GM11168 (cell line): ENCODE results near the gene CRTC2.

Source experiments
- in situ Hi-C: fragments of 300-500 bp; cut with MboI; formaldehyde crosslinking; loops from one replicate; pipeline ENCODE4 v1.12.0; 2022; ENCODE audit warnings: low sequenced_read_pairs; ENCODE audit not compliant: unreplicated experiment

Gene CRTC2

DNA sequence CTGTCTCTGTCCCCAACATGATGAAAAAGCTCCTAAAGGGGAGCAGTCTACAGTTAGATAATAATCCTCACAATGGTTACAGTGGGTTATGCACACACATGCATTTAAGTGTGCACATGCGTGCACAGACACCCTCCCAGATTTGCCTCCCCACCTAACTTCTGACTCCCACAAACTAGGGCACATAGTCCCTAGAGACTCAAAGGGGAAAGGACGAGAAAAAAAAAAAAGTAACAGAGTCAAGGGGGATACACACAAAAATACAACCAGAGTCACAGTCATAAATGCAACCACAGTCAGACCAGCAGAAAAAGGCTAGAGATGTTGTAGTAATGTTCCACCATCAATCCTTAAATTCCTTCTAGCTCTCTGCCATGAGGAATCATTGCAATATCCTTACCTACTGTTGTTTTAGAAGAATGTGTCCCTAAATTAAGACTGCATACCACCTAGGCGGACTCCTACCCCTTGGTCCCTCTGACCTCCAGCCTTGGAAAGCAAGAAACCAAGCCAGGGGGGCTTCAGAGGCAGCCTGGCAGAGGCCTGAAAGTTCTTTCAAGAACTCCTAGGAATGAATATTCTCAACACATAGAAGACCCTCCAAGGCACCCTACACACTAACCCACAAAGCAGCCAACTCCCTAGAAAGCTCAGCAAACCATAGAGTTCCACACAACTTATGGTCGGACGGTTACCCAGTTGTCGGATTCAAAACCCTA is 1.3 kb downstream of the CRTC2 start:
- in situ Hi-C loops, result no loop called here

DNA sequence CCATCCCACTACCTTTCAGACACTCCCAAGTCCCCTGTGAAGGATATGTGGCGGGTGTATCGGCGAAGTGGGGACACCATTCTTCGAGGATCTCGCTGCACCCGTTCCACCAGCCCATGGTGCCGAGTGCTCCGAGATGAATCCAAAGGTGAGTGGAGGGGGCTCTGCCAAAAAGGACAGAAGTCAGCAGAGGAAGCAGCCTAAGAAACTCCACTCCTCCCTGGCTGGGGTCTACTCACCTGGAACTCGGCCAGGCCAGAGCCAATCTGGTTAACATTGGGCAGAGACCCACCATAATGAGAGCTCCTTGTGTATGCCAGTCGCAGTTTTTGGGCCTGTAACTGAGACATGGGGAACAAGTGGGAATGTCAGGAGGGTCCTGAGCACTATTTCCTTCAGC is 3.6 kb downstream of the CRTC2 start:
- in situ Hi-C loops, result no loop called here

GRCh38 chr1:153953859-153954365 is 4.5 kb downstream of the CRTC2 start:
- in situ Hi-C loops, result no loop called here

- in situ Hi-C loops, result no loop called here
These were observed 6.6 kb downstream of the CRTC2 start for GRCh38 chr1:153951801-153952200.

GRCh38 chr1:153951183-153951582 is 7.2 kb downstream of the CRTC2 start:
- in situ Hi-C loops, result no loop called here

DNA sequence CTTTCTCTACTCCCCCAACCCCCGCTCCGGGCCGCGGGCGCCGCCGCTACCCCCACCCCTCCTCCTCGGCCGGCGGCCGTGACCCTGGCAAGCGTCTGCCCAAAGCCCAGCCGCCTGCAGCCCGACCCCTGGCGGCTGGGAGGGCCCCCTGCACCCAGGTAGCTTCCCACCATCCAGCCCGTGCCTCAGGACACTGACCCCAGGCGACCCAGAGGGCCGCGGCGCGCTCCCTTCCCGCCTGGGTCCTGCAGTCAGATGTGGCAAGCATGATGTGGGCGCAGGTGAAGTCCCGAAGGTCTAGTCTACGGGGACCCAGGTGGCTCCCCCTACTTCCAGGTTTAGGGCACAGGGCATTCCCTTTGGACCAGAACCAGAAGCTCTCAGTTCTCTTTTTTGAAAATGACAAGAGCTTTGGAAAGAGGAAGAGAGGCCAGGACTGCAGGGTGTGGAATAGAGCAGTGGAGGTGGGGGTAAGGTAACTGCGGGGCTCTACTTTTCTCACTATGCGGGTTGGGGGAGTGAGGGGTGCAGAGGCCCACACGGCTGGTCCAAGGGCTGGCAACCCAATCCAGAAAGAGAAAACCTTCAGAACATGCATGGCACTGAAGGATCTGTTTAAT is 11.7 kb downstream of the CRTC2 start, which contains the start of gene DENND4B:
Gene DENND4B, minus strand, starts transcription at position 97 of the 620 bp plus-strand sequence. CDS start 2,344 bp downstream, outside the sequence.
- in situ Hi-C loops, result no loop called here

DNA sequence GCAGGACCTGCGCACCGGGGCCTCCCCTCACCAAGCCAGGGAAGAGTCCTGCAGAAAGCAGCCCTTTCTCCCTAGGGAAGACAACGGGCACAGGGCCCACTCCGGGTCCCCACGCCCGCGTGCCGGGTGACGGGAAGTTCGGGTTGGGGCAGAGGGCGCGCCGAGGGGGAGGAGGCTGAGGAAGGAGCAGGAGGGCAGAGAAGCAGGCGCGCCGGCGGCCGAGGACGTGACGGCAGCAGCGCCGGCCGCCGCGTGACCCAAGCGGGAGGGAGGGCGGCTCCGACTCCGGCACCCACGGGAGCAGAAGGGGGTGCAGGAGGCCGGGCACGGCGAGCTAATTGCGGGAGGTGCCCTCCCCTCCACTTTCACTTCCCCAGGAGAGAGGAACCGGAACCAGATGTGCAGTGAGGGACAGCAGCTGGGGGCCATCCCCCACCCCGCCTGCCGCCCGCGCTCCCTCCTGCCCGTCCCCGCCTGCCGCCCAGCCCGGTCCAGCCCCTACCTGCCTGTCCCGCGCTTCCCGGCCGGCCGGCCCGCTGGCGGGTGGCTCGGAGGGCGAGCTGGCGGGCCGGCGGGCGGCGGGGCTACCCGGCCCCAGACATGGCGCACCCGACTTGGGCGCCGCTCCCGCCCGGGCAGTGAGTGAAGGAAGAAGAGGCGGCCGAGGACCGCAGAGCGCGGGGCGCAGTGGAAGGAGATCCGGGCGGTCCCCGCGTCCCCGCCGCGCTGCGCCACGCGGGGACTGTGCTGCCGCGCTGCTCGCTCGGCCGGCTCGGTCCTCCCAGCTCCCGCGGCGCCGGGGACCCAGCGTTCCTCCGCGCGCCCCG is 12.4 kb downstream of the CRTC2 start:
- in situ Hi-C loops, result no loop called here

GRCh38 chr1:153945131-153945794 is 13.1 kb downstream of the CRTC2 start:
- in situ Hi-C loops, result no loop called here

GRCh38 chr1:153944827-153945117 is 13.6 kb downstream of the CRTC2 start:
- in situ Hi-C loops, result no loop called here

DNA sequence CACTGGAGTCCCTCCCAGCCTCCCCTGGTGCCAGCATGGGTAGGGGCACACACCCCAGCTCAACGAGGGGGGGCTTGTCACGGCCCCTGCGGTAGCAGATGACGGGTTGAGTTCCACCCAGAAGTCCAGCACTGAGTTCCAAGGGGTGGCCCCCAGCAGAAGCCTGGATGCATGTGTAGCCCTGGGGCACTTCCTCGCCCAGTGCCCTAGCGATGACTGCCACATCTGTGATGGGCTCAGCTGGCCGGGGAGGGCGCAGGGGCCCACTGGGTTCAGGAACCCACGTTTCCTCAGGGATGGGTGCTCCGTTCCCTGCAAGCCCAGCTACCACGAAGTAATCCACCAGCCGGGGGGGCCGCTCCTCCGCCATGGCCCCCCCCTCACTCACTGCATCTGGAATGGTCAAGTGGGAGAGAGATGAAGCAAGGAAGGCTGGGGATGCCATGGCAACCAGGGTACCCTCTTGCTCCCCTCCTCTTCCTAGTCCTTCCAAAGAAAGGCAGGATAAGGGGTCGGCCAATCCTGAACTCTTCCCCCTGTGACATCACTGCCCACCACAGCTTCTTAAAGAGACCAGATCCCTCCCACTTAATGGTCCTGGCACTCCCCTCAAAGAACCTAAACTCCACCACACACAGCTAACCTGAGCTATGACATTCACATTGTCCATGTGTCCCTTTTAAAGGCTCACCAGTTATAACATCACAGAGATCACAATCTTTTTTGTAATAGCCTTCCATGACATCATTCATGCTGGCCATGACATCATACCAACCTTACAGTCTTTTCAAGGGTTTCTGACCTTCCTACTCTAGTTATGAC is 14.2 kb downstream of the CRTC2 start:
- in situ Hi-C loops, result no loop called here

DNA sequence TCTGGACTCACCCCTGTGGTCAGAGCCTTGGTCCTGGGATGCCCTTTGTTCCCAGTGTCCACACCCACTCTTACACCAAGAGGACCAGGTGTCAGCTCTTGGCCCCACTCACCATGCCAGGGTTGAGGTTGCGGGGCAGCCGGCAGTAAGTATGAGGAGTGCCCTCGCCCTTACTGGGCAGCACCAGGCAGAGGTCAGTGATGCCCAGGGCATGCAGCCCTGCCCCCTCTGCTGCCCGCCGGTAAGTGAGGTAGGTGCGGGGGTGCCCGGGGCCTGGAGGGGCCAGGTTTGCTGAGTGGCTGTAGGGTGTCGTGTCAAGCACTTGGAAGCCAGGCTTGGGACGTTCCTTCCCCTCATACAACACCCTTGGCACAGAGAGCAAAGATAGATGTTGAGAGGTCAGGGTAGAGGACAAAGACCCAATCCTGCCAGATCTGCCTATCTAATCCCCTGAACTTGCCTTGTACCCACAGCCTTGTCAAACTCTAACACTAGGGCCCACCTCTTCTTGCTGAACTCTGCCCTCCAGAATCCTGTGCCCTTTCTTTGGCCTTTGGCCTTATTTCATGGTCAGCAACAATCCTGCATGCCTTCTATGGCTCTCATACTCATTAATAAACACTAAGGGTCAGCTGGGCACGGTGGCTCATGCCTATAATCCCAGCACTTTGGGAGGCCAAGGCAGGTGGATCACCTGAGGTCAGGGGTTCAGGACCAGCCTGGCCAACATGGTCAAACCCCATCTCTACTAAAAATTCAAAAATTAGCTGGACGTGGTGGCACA is 15.5 kb downstream of the CRTC2 start:
- in situ Hi-C loops, result no loop called here

DNA sequence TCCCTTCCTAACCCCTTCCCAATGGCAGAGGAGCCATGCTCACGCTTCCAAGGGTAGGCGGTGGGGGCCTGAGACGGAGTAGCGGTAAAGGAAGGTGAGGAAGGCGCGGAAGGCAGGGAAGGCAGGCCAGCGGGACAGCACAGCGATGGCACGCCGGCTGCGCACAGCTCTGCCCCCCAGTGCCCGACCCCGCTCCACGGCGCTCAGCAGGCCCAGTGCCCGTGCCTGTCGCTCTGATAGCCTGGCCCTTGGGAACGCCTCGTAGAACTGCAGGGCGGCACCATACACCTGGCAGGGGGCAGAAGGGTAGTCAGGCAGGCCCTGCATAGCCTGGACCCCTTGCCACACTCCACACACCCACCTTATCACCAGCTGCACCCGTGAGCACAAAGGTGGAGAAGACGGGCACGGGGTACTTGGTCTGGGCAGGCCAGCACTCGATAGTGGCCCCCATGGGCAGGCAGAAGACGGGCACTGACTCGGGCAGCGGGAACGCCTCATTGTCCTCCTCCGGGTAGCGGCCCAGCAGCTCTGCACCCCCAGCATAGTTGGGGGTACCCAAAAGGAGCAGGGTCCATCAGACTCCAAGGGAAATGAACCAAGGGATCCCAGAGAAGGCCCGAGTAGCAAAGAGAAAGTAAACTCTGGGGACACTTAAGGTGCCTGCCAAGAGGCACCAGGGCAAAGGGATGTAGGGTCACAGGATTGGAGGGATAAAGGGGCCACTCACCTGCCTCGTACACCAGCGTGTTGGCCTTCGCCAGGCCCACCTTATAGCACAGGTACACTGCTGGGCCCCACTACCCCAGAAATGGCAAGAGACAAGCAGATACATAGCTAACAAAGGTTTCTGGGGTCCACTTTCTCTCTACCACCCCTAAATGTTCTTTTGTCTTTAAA is 16.3 kb downstream of the CRTC2 start:
- in situ Hi-C loops, result no loop called here

- in situ Hi-C loops, result no loop called here
These were observed 17.7 kb downstream of the CRTC2 start for GRCh38 chr1:153940756-153941155.

- in situ Hi-C loops, result no loop called here
These were observed 18.9 kb downstream of the CRTC2 start for GRCh38 chr1:153939476-153939875.

GRCh38 chr1:153938996-153939395 is 19.4 kb downstream of the CRTC2 start:
- in situ Hi-C loops, result no loop called here

- in situ Hi-C loops, result no loop called here
These were observed 21.1 kb downstream of the CRTC2 start for GRCh38 chr1:153937331-153937730.

DNA sequence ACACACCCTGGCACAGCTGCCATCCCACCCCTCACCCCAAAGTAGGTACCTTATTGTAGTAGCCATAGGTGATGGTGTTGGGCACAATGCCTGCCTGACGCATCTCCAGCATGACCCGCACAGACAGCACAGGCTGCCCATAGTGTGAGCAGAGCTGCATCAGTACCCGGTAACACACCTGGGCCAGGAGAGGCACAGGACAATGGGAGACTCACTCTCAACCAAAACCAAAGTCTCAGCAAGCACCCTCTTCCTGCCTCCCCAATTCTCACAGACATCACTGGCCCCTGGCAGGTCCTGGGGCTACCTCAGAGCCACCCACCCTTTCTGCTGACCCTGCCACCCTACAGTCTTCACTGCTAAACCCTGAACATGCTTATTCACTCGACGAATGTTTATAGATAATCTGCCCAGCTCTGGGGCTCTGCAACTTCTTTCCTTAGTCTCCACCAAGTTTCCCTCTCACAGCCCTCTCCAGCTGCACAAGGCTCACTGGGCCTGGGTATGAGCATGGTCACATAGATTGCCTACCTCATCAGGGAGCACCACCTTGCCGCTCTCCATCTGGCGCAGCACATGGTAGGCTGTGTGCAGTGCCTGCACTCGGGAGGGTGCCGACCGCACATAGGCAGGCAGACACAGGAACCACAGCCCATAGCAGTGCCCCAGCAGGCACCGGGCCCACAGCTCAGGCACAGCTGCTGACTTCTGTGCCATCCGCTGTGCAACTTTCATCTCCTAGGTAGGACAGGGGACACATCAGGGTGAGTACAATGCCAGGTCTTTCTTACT is 22.2 kb downstream of the CRTC2 start:
- in situ Hi-C loops, result no loop called here
